HG03175 (cell line): Measurements from ENCODE around the gene ULBP2.

ENCODE experiments used
- ATAC-seq: cut with Tn5 transposase; IDR thresholded peaks from one replicate; pipeline ENCODE4 v1.9.1; 2021; ENCODE audit warnings: mild to moderate bottlenecking, moderate library complexity; ENCODE audit not compliant: unreplicated experiment

The ULBP2 gene, protein sequence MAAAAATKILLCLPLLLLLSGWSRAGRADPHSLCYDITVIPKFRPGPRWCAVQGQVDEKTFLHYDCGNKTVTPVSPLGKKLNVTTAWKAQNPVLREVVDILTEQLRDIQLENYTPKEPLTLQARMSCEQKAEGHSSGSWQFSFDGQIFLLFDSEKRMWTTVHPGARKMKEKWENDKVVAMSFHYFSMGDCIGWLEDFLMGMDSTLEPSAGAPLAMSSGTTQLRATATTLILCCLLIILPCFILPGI

GRCh38 chr6:149941583-149942460 lies at the start of gene ULBP2:
Gene ULBP2, plus strand, starts transcription at chr6:149942014. Its CDS starts 59 bp downstream, at chr6:149942073.
- no peak for ATAC-seq

- no peak for ATAC-seq
These were observed 46.7 kb upstream of the ULBP2 start for GRCh38 chr6:149895048-149895590.

DNA sequence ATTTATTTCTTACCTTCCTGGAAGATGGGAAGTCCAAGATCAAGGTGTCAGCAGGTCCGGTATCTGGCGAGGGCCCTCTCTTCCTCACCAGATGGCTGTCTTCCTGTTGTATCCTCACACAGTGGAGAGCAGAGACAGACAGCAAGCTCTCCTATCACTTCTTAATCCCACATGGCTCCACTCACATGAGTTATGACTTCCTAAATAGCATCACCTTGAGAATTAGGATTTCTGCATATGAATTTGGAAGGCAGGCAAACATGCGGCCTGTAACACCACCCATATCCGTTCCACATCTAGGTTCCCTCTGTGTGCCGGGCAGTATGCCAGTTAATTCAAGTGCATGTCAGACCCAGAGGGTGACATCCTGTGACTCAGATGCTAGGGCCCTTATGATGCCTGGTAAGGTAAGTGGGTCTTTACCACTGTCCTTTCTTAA lies 46.0 kb upstream of the ULBP2 start:
- no peak for ATAC-seq

DNA sequence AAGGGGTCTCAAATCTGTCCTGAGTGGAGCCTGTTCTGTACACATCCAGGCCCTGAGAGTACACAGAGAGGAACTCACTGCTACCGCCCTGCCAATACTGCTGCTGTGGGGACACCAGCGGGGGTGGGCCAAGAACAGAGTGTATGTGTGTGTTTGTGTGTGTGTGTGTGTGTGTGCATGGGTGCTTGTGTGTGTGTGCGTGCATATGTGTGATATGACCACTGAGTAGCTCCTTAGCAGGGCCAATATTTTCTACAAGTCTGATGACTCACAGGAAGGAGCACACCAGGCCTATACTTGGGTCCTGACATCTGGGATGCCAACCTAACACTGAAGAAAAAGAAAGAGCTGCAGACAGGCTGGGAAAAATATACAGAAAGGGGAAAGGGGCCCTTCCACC lies 45.3 kb upstream of the ULBP2 start:
- ATAC-seq = no peak

GRCh38 chr6:149897015-149897697 lies 44.7 kb upstream of the ULBP2 start:
- no peak for ATAC-seq

GRCh38 chr6:149897855-149898744 lies 43.7 kb upstream of the ULBP2 start, which contains the start of gene RAET1E:
Gene RAET1E, minus strand, starts transcription at chr6:149898113. Its CDS starts 7,212 bp downstream, at chr6:149890901.
- no peak for ATAC-seq

- ATAC-seq = no peak
These were observed 42.8 kb upstream of the ULBP2 start for GRCh38 chr6:149898966-149899365.

DNA sequence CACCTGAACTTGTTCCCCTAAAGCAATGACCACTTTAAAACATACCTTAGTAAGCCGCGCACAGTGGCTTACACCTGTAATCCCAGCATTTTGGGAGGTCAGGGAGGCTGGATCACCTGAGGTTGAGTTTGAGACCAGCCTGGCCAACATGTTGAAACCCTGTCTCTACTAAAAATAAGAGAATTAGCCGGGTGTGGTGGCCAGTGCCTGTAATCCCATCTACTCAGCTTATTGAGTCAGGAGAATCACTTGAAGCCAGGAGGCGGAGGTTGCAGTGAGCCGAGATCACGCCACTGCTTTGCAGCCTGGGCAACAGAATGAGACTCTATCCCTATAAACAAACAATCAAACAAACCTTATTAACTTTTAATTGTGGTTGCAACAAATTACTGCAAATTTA lies 42.3 kb upstream of the ULBP2 start:
- no peak for ATAC-seq

GRCh38 chr6:149899926-149900619 lies 41.7 kb upstream of the ULBP2 start:
- no peak for ATAC-seq

- no peak for ATAC-seq
These were observed 41.0 kb upstream of the ULBP2 start for GRCh38 chr6:149900620-149901443.

GRCh38 chr6:149901444-149902140 lies 40.2 kb upstream of the ULBP2 start:
- no peak for ATAC-seq

- ATAC-seq = no peak
These were observed 37.7 kb upstream of the ULBP2 start for GRCh38 chr6:149903938-149904611.

GRCh38 chr6:149904661-149905370 lies 37.0 kb upstream of the ULBP2 start:
- ATAC-seq = no peak

DNA sequence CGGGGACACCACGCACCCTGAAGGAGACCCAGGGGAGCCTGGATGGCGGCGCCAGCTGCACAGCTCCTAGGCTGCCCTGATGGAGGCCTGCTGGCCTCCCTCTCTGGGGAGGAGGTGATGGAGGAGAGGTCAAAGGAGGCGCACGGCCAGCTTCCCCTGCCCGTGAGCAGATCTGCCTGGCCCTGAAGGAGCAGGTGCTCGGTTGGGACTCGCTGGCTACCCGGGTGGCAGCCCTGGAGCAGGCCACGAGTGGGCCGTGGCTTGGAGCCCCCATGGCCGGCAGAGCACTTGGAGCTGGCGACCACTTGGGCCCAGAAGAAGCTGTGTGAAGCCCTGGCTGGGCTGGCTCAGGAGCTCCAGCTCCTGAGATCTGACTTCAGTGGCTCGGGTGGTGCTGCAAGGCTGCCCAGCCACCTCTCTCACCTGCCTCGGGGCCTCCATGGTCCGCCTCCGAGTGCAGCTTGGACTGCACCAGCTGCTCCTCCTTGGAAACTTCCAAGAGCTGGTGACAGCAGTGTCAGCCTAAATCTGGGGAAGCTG lies 36.4 kb upstream of the ULBP2 start:
- ATAC-seq = no peak

GRCh38 chr6:149905911-149906371 lies 35.9 kb upstream of the ULBP2 start:
- no peak for ATAC-seq

DNA sequence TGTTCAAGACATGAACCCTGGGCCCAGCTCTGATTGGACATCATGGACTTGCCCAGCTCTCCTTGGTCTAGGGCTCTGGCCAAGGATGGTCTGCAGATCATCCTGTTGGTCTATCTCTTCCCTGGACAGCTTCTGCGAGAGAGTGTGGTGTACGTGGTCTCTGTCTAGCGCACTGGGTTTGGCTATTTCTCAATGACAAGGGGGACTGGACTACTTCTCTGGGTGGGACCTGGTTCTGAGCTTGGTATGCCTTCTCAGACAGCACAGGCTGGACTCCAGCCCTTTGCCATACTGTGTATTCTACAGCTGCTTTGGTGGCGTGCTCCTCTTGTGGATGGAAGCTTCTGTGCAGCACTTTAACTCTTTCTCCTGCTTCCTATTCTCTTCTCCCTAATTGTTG lies 35.4 kb upstream of the ULBP2 start:
- no peak for ATAC-seq

GRCh38 chr6:149907317-149907716 lies 34.5 kb upstream of the ULBP2 start:
- ATAC-seq = no peak
